Measurements from ENCODE around the gene MSI2.

MSI2 gene

GRCh38 chr17:57259817-57260216 is 3.5 kb downstream of the MSI2 start:
- no peak for DNase-seq (ENCODE audit: low read depth)
- no peak overlapping the region for H3K4me3 ChIP-seq (ENCODE audit: control insufficient read depth, low read depth, low read length)
- TF ChIP-seq CTCF (IDR thresholded peaks at IDR 0.05; ENCODE audit: control insufficient read depth, insufficient read depth, low read depth, low read length, missing control alignments), result no peak

- no peak for DNase-seq (ENCODE audit: low read depth)
- TF ChIP-seq CTCF (IDR thresholded peaks at IDR 0.05; ENCODE audit: control insufficient read depth, insufficient read depth, low read depth, low read length, missing control alignments), result no peak
- H3K4me3 ChIP-seq (ENCODE audit: control insufficient read depth, low read depth, low read length), result no peak overlapping the region
Observed at GRCh38 chr17:57260325-57261083, 4.2 kb downstream of the MSI2 start.

GRCh38 chr17:57261084-57261461 is 4.8 kb downstream of the MSI2 start:
- H3K4me3 ChIP-seq (ENCODE audit: control insufficient read depth, low read depth, low read length), result no peak overlapping the region
- no peak for DNase-seq (ENCODE audit: low read depth)
- no peak for TF ChIP-seq CTCF (IDR thresholded peaks at IDR 0.05; ENCODE audit: control insufficient read depth, insufficient read depth, low read depth, low read length, missing control alignments)

GRCh38 chr17:57262557-57262956 is 6.2 kb downstream of the MSI2 start:
- TF ChIP-seq CTCF (IDR thresholded peaks at IDR 0.05; ENCODE audit: control insufficient read depth, insufficient read depth, low read depth, low read length, missing control alignments), result no peak
- H3K4me3 ChIP-seq (ENCODE audit: control insufficient read depth, low read depth, low read length), result no peak overlapping the region
- DNase-seq (ENCODE audit: low read depth), result no peak

- TF ChIP-seq CTCF (IDR thresholded peaks at IDR 0.05; ENCODE audit: control insufficient read depth, insufficient read depth, low read depth, low read length, missing control alignments), result no peak
- no peak overlapping the region for H3K4me3 ChIP-seq (ENCODE audit: control insufficient read depth, low read depth, low read length)
- DNase-seq (ENCODE audit: low read depth), result no peak
Observed at GRCh38 chr17:57264250-57264649, 7.9 kb downstream of the MSI2 start.

- TF ChIP-seq CTCF (IDR thresholded peaks at IDR 0.05; ENCODE audit: control insufficient read depth, insufficient read depth, low read depth, low read length, missing control alignments), result no peak
- H3K4me3 ChIP-seq (ENCODE audit: control insufficient read depth, low read depth, low read length), result no peak overlapping the region
- DNase-seq (ENCODE audit: low read depth), result no peak
Observed at GRCh38 chr17:57264776-57265175, 8.5 kb downstream of the MSI2 start.

Measured in AG09309 (cell line).